ENCODE results near the gene ABCG1.
"Not testable (repeated sequence)": the region's sequence is repeated elsewhere in the genome, so short reads cannot be mapped to it uniquely, and the experiment has no call there.

Gene ABCG1

DNA sequence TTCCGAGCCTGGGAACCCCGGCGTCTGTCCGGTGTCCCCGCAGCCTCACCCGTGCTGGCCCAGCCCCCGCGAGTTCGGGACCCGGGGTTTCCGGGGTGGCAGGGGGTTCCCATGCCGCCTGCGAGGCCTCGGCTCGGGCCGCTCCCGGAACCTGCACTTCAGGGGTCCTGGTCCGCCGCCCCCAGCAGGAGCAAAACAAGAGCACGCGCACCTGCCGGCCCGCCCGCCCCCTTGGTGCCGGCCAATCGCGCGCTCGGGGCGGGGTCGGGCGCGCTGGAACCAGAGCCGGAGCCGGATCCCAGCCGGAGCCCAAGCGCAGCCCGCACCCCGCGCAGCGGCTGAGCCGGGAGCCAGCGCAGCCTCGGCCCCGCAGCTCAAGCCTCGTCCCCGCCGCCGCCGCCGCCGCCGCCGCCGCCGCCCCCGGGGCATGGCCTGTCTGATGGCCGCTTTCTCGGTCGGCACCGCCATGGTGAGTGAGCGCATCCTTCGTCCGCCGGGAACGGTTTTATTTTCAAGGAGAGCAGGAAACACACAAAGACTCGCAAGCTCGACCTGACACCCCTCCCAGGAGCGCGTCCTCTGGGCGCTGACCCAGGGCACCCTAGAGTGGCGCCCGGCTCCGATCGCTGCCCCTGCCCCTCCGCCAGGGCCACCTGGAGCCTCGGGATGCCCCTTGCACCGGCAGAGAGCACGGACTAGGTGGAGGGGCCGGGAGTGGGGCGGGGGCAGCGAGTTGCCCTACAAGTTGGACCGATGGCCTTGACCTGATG, at the start of gene ABCG1:
ABCG1 (plus strand) TSS at position 305 of the 770 bp plus-strand sequence; CDS start at position 428, 123 bp downstream.
- no peak for DNase-seq

DNA sequence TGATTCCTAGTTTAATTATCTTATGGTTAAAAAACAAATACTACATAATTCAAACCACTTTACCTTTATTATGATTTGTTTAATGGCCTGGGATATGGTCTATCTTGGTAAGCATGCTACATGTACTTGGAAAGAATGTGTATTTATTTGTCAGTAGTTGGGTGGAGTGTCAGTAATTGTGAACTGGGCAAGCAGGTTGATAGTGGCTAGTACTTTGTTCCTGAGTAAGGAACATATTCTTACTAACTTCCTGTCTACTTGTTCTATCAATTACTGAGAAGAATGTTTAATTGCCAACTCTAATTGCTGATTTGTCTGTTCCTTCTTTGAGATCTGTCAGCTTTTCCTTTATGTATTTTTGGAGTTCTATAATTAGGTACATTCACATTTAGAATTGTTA, 49.2 kb upstream of the ABCG1 start:
- no peak for DNase-seq

DNA sequence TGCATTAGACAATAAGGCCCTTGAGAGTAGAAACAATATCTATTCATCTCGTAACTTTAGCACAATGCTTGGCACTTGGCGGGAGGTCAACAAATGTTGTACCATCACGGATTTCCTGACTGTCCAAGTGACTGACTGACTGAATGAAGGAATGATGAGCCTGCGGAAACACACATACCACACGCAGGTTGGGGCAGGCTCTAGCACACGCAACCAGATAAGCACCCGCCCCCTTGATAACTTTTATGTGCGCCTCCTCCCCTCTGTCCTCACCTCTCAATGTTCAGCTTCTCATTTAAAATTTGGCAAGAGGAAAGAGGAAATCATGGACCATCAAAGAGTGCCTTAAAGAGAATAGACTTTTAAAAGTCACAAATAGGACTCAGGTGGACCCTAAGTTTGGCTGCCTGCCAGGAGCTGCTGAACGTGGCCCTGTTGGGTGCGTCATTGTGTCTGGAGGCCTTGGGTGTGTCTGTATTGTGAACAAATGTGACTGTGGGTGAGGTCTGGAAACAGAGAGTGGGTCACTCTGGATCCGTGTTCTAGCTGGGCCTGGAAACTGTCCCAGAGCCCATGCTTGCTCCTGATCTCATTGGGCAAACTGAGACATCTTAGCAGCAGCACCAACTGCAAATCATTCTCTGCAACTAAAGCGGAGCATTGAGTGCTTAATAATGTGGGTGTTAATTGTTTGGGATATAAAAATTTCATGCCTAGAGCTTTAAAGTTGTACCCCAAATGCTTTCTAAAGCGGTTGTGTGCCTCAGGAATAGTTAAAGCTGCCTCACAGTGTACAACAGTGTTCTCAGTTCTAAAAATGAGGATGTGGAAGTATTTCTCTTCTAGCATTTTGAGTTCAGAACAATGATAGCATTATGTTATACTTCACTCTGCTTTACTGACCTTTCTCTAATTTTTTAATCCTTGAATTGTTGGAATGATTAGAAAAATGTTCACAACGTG, 47.6 kb upstream of the ABCG1 start:
- DNase-seq, result no peak

DNA sequence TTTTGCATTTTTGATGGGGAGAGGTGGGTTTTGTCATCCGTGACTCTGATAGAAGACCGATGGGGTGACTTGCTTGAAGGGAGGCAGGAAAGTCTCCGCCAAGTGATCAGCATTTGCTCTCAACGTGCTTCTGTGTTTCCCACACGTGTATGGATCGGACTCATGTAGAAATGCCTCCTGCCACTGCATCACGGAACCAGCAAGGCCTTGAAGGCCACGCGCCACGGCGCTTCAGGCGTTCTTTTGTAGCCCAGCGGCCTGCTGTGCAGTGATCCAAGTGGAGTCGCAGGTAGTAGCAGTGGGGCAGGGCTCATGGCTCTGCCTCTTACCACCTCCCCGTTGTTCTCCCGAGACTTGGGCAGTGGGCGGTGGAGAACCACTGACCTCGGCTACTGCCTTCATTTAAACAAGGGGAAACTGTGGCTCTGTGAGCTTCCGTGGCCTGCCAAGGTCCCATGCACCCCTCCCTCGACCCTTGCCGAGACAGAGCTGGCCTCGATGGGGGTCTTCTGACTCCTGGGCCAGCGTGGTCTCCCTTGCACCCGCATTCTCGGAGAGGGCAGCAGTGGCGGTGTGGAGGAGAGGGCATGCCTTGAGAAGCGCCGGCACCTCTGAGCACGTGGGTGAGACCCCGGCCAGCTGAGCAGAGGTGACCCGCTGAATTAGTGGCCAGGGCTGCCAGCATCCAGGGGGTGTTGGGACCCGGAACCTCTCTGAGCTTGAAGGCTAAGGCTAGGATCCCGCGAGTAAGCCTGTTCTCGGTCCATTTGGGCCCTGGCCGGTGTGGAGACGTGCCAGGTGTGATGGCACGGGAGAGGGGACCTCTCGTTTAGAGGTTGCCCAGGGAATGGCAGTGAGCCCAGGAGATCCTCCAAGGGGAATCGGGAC, 46.1 kb upstream of the ABCG1 start:
- no peak for DNase-seq

DNA sequence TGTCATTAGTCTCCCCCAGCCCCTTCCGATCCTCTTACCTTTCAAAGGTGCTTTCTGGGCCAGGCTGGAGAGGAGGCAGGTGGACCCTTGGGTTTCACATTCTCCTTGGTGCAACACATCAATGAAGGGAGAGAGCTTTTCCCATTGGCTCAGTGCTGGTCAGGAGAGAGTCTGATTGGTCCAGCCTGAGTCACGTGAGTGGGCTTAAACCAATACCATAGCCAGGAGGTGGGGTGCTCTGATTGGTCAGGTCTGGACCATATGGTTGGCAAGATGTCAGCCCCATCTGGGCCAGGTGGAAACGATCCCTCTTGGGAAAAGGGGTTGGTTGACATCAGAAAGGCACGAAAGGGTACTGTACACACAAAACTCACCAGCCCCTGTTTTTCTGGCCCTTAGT, 44.8 kb upstream of the ABCG1 start:
- no peak for DNase-seq

DNA sequence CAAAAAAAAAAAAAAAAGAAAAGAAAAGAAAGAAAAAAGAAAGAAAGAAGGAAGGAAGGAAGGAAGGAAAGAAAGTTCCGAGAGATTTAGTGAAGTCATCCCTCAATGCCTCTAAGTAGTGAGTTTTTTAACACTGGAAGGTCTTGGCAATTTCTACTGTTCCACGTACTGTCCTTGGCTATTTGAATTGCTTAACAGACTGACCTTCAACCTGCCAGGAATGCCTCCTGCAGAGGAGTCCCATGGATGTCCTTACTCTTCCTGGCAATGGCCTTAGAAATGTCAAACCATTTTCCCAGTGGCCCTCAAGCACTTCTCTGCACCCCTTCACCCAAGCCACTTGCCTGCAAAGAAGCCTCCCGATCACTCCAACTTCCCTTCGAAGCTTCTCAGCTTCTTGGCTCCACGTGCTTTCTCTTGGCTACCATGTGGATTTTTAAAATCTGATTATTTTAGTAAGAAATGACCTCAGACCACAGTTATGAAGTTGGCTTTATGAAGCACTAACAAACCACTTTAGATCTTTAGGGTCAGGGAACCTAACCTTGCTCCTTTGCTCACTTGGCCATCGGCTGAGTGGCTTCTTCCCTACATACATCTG, 43.7 kb upstream of the ABCG1 start:
- no peak for DNase-seq

DNA sequence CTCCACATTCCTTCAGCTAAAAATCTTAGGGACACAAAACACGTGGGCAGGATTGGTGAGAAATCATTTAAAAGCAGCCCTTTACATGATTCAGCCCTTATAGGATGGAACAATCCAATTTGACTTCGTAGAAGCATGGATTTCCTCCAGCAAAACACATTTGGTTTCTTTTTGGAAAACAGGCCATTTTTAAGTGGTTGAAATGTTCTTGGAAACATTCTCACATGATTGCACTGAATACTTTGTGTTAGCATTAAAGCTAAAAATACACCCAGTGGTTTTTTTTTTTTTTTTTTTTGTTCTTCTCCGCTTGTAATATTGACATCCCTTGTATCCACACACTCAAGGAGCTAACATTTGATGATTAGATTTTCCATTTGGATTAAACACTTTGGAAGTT, 42.1 kb upstream of the ABCG1 start:
- no peak for DNase-seq

DNA sequence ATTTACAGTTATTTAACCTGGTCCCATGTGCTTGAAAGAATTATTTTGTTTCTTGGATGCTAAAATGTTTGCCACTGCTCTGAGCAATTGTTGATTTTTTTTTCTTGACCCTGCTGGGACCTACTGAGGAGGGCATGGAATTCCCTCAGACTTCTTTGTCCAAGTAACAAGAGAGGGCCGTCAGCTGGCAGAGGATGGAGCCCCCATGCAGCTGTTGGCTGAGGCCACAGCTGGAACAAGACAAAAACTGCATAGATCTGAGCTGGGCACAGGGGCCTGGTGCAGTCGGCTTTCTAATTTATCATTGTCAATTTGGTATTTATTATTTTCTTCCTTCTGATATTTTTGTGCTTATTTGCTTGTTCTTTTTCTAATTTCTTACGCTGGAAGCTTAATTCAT, 39.6 kb upstream of the ABCG1 start:
- no peak for DNase-seq

DNA sequence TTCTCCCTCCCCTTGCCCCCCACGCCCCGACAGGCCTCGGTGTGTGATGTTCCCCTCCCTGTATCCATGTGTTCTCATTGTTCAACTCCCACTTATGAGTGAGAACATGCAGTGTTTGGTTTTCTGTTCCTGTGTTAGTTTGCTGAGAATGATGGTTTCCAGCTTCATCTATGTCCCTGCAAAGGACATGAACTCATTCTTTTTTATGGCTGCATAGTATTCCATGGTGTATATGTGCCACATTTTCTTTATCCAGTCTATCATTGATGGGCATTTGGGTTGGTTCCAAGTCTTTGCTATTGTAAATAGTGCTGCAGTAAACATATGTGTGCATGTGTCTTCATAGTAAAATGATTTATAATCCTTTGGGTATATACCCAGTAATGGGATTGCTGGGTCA, 38.9 kb upstream of the ABCG1 start:
- DNase-seq, result not testable (repeated sequence)

DNA sequence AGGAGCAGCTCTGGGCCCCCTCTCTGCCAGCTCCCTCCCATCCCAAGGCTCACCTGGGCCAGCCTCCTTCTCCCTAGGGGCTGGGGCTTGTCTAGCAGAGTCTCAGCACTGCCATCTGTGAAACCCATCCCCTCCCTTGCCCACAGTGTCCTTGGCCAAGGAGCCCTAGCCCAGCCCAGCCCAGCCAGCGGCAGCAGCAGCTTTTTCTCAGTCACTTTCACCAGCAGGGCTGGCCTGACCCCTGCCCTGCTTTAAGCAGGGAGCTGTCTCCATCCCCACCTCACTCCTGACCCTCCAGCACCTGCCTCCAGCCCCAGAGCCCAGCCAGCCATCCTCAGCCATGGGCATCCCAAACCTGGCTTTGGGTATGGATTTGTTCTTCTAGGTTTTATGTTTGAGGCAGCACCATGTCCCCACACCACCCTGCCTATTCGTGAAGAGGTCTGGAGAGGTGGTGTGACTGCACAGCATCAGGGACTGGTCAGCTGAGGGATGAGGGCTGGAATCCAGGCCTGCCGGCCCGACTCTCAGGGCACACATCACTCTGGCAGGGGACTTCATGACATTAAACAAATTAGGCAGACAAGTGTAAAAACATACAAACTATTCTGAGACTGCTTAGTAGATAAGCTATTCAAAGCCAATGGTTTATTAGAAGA, 36.1 kb upstream of the ABCG1 start:
- no peak for DNase-seq

DNA sequence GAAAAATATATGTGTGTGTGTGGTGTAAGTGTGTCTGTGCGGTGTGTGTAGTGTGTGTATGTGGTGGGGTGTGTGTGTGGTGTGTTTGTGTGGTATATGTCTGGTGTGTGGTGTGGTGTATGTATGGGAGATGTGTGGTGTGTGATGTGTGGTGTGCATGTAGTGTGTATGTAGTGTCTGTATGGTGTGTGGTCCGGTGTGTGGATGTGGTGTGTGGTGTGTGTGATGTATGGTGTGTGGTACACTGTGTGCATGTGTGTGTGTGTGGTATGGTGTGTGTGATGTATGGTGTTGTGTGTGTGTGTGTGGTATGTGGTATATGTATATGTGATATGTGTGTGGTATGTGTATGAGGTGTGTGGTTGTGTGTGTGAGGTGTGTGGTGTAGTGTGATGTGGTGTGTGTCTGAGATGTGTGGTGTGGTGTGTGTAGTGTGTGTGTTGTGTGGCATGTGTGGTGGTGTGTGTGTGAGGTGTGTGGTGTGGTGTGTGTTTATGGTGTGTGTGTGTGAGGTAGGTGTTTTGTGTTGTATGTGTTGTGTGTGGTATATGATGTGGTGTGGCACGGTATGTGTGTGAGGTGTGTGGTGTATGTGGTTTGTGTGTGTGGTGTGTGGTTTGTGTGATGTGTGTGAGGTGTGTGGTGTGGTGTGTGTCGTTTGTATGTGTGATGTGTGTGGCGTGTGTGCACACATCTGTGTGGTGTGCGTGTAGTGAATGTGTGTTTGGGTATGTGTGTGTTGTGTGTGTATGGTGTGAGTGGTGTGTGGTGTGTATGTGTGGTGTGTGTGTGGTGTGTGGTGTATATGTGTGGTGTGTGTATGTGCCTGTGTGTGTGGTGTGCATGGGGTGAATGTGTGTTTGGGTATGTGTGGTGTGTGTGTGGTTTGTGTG, 35.3 kb upstream of the ABCG1 start:
- no peak for DNase-seq

DNA sequence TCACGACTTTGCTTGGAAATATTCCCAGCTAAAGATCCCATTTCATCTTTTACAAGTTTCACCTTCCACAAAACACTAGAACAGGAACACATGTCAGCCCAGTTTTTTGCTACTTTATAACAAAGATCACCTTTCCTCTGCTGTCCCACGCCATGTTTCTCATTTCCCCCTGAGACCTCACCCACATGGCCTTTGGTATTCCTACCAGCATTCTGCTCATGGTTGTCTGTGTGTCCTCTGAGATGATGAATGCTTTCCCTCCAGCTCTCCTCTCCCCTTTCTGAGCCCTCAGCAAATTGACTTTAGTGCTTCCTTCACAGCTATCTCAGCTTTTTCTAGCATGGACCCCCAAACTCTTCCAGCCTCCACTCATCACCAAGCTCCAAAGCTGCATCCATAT, 32.3 kb upstream of the ABCG1 start:
- DNase-seq, result no peak

DNA sequence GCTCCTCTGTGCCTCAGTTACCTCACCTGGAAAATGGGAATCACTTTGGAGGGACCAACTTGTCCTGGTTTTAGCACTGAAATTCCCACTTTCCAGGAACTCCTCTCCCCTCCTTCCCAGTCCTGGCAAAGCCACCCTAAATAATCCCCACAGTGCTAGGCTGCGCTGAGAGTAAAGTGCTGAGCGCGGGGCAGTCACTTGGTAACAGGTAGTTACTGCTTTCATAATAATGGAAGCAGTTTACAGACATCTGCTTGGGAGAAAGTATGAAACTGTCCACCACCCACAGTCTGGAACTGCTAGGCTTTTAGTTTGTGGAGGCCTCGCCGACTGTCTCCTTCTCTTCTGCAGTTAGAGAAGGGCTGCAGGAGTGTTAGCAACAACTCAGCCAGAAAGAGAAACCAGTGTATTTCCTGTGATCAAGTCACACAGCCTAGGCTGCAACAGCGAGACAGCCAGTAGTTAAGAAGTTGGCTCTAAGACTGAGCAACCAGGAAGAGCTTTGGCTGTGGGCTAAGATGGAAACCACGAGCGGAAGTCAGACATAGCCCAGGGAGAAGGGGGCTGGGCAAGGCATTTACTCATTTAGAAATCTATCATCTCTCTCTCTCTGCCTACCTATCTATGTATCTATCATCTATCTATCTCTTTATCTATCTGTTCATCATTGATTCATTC, 30.8 kb upstream of the ABCG1 start:
- peak; percentile 33 to 96 for DNase-seq

DNA sequence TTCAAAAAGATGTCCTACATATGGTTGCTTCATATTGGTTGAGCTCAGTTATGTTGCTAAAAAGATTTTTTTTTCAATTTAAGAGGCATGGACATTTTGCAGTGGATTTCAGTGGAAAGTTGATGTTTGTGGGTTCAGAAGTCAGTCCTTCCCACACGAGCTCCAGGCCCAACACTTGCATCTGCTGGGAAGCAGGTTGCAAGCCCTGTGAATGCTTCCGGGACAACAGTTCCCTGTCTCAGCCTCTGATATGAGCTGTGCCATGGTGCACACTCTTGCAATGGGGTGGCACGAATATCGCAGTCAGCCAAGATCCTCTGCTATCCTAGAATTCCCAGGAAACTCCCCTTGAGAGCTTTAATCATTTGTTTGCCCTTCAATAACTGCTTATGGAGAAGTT, 30.3 kb upstream of the ABCG1 start:
- DNase-seq, result no peak

DNA sequence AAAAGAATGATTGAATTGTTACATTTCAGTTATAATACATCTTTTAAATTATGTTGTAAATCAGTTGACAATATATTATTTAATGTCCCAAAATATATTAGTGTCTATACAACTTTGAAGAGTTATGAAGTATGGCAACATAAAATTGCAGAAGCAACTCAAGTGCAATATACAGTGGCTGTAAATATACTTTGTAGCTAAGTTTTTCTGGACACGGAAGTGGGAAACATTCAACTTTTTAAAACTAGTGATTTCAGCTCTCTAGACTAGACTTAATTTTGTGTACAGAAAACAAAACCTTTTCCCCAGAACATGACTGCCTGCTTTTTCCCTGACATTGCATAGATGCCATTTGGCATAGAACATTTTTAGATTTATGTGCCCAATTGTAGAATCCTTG, 29.5 kb upstream of the ABCG1 start:
- DNase-seq, result no peak

DNA sequence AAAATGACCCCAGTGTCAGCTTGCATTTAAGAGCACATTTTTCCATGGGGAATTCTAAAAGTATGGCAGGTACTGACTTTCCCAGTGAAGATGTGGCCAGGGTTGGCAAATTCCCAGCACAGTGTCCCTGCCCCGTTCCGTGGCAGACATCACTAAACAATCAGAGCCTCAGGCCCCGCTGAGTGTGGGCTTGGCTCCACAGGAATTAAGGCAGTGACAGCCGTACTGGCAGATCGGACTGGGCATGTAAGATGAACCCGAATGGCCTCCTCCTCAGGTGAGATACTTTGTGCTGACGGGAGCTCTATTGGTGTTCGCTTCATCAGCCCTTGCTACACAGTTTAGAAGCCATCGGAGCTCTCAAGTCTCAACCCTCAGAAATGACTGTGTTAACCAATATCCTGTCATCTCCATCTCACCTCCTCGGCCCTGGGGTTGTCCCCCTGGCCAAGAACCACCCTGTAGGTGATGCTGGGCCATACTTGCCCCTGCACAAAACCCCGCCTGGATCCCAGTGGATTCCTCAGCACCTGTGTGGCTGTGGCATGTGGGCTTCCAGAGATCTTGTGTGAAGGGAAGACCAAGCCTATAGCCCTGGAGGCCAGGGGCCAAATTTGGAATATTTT, 29.0 kb upstream of the ABCG1 start:
- DNase-seq, result no peak

DNA sequence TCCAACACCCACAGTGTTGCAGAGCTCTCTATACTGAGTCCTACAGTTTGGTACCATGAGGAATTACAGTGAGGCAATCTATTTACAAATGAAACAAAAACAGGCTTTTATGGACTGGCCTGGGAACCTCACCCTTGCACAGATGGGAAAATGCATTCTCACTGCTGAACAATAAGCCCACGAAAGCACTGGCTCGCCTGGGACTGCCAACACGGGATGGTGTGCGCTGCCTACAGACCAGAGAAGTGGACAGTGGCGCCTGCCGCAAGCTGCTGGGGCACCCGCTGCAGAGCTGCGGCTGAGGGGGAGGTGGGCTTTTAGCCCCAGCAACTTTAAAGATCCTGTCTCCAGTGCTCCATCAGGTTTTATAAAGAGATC, 28.5 kb upstream of the ABCG1 start:
- DNase-seq, result no peak

DNA sequence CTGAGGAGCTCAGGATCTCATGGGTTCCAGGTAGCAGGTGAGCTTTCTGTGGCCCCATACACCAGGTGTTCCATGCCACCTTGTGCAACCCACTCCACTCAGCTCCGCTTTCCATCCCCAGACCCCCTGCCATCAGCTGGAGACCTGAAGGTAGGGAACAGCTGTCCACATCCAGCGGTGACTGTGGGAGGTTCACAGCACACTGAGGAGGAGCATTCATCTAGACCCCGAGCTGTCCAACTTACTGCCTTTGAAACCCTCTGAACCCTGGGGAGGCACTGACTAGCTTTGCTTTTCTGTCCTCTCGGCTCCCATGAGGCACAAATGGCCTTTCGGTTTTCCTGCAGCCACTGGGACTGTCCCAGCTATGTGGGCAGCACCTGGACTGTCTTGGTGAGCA, 27.9 kb upstream of the ABCG1 start:
- DNase-seq, result no peak

DNA sequence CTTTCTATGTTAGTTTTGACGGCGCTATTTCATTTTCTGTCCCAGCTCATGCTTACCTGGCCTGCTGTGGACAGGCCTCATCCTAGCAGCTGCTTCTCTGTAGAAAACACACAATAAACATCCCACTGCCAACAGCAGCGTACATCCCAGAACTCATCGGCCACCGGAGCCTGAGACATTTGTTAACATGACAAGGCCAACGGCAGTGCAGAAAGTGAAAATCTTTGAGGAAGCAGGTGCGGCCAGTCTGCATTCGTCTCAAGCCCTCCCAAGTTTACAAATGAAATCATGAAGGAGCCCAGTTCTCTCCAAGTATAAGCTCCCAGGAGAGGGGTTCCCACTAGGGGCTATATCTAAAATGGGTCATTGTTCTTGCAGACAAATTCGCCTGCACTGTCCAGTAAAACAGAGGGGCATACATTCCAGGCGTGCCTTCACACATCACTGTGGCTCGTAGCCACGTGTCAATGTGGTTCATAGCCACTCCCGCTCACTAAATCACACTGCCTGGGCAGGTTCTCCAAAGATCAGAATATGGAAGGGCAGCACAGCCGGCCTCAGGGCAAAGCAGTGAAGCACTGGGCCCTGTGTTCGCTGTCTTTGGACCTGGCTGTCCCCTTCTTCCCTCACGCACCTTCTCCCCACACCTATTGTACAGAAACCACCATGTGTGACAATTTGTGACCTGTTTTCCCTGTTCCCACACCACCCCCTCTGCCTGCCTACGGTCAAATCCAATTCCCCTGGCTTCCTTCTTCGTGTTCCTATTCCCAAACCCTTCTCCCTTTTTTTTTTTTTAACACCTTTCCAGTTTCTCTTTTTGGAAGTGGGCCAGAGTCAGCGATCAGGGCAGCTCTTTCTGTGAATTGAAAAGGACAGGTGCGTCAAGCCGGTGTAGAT, 27.0 kb upstream of the ABCG1 start:
- no peak for DNase-seq

Data from bone marrow (tissue), 2 donors.